WTC11 (cell line): ENCODE results near the gene WSB1. TPM values are rescaled to one million over a fixed set of nuclear protein-coding genes. Genes with fewer than 3 reads are reported as not detected.

ENCODE experiments used
- ATAC-seq: fragments of 200-7000 bp; cut with Tn5 transposase; 2 replicates; pipeline ENCODE4 v1.10.0; 2021; ENCODE audit warnings: mild to moderate bottlenecking, moderate library complexity
- CTCF ChIA-PET: fragments of 300-600 bp; sonication (Branson Sonifier 250); formaldehyde crosslinking; loops from one replicate; lab custom pipeline; 2021; ENCODE audit warnings: antibody characterized with exemption; lab: Charles Lee
- POLR2A ChIA-PET: fragments of 350-600 bp; sonication (Branson Sonifier 250); formaldehyde crosslinking; loops from one replicate; lab custom pipeline; 2021; ENCODE audit warnings: antibody characterized with exemption; lab: Charles Lee
- DNase-seq: peaks from one replicate; pipeline ENCODE4 v3.0.0; 2021; ENCODE audit warnings: low spot score
- H3K27ac Mint-ChIP-seq: 2 replicates; pipeline ENCODE4 v1.8.0; 2021; ENCODE audit warnings: mixed read lengths
- H3K27me3 Mint-ChIP-seq: 2 replicates; pipeline ENCODE4 v1.8.0; 2021; ENCODE audit warnings: low read depth, mild to moderate bottlenecking, moderate library complexity, mixed read lengths
- H3K36me3 Mint-ChIP-seq: 2 replicates; pipeline ENCODE4 v1.8.0; 2021; ENCODE audit warnings: mixed read lengths
- H3K4me1 Mint-ChIP-seq: 2 replicates; pipeline ENCODE4 v1.8.0; 2022; ENCODE audit warnings: mixed read lengths
- H3K4me3 Mint-ChIP-seq: 2 replicates; pipeline ENCODE4 v1.8.0; 2021; ENCODE audit warnings: mild to moderate bottlenecking, moderate library complexity, mixed read lengths
- H3K9me3 Mint-ChIP-seq: 2 replicates; pipeline ENCODE4 v1.8.0; 2021; ENCODE audit warnings: mixed read lengths
- FOXP1 ChIP-seq: sonication (generic); formaldehyde crosslinking; IDR thresholded peaks from 2 replicates; pipeline ENCODE4 v1.8.0; 2022; ENCODE audit warnings: missing genetic modification reagents, mild to moderate bottlenecking, moderate library complexity, borderline replicate concordance
- IRF2 ChIP-seq: sonication (generic); formaldehyde crosslinking; IDR thresholded peaks from 2 replicates; pipeline ENCODE4 v1.8.0; 2022; ENCODE audit warnings: low read depth, missing genetic modification reagents, borderline replicate concordance
- MXD4 ChIP-seq: fragments of 250-450 bp; sonication (Bioruptor Pico); IDR thresholded peaks from 2 replicates; pipeline ENCODE4 v1.8.0; 2021; ENCODE audit warnings: mild to moderate bottlenecking, moderate library complexity, borderline replicate concordance
- NFE2L1 ChIP-seq: sonication (generic); formaldehyde crosslinking; IDR thresholded peaks from 2 replicates; pipeline ENCODE4 v1.8.1; 2023; ENCODE audit warnings: missing genetic modification reagents
- NR2C2 ChIP-seq: sonication (generic); formaldehyde crosslinking; IDR thresholded peaks from 2 replicates; pipeline ENCODE4 v1.8.0; 2022; ENCODE audit warnings: mild to moderate bottlenecking, missing genetic modification reagents
- SMAD3 ChIP-seq: sonication (generic); formaldehyde crosslinking; IDR thresholded peaks from 2 replicates; pipeline ENCODE4 v1.8.0; 2022; ENCODE audit warnings: missing genetic modification reagents, mild to moderate bottlenecking, borderline replicate concordance
- SMAD4 ChIP-seq: sonication (generic); formaldehyde crosslinking; IDR thresholded peaks from 2 replicates; pipeline ENCODE4 v1.8.0; 2022; ENCODE audit warnings: mild to moderate bottlenecking, missing genetic modification reagents
- ZNF317 ChIP-seq: sonication (generic); formaldehyde crosslinking; IDR thresholded peaks from 2 replicates; pipeline ENCODE4 v1.8.1; 2023; ENCODE audit warnings: low read depth, mild to moderate bottlenecking, moderate library complexity, missing genetic modification reagents, borderline replicate concordance
- ZNF423 ChIP-seq: fragments of 250-450 bp; sonication (Bioruptor Pico); IDR thresholded peaks from 2 replicates; pipeline ENCODE4 v2.1.2; 2022; ENCODE audit warnings: mild to moderate bottlenecking, moderate library complexity
- total RNA-seq: library from RNA; stranded (reverse); gene quantifications from 3 replicates; pipeline ENCODE4 v1.2.3, GENCODE V29; 2021
- TF ChIP-seq, protein P1 (sequence below): sonication (generic); formaldehyde crosslinking; IDR thresholded peaks from 2 replicates; pipeline ENCODE4 v1.8.1; 2022; ENCODE audit warnings: low read depth, mild to moderate bottlenecking, moderate library complexity, missing genetic modification reagents, borderline replicate concordance
- TF ChIP-seq, protein P2 (sequence below): sonication (generic); formaldehyde crosslinking; IDR thresholded peaks from 2 replicates; pipeline ENCODE4 v1.8.0; 2022; ENCODE audit warnings: mild to moderate bottlenecking, missing genetic modification reagents
- TF ChIP-seq, protein P3 (sequence below): sonication (generic); formaldehyde crosslinking; IDR thresholded peaks from 2 replicates; pipeline ENCODE4 v1.8.0; 2023; ENCODE audit warnings: mild to moderate bottlenecking, missing genetic modification reagents
- TF ChIP-seq, protein P4 (sequence below): sonication (generic); formaldehyde crosslinking; IDR thresholded peaks from 2 replicates; pipeline ENCODE4 v1.8.1; 2023; ENCODE audit warnings: mild to moderate bottlenecking, moderate library complexity, missing genetic modification reagents
- TF ChIP-seq, protein P5 (sequence below): sonication (generic); formaldehyde crosslinking; IDR thresholded peaks from 2 replicates; pipeline ENCODE4 v1.8.1; 2023; ENCODE audit warnings: mild to moderate bottlenecking, missing genetic modification reagents
- TF ChIP-seq, protein P6 (sequence below): sonication (generic); formaldehyde crosslinking; conservative IDR thresholded peaks from 2 replicates; pipeline ENCODE4 v1.8.1; 2023; ENCODE audit warnings: mild to moderate bottlenecking, low read depth, missing genetic modification reagents, moderate library complexity
- TF ChIP-seq, protein P7 (sequence below): sonication (generic); formaldehyde crosslinking; IDR thresholded peaks from 2 replicates; pipeline ENCODE4 v1.8.1; 2022; ENCODE audit warnings: mild to moderate bottlenecking, moderate library complexity, missing genetic modification reagents

WSB1 gene
- total RNA-seq, 1 experiment from 2014 or later, result 167 TPM

DNA sequence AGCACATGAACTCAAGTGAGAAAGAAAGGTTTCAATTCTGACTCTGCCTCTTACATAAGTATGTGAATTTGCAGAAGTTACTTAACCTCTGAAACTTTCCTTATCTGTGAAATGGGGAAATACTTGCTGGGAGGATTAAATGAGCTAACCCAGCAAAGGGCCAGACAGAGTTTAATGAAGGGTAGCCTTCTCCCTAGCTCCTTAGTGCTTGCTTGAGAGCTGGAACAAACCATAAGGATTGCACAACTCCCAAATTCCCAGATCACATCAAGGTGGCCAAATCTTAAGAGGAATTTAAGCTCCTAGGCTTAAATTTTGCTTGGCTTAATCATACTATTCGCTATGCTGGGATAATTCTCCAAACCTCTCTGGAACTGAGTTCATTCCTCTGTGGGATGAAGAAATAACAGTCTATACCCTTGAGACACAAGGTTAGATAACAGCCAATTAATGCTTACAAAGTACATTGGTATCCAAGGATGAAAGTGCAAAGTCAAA, 11.8 kb upstream of the WSB1 start:
- DNase-seq (no peak), ATAC-seq (no peak)
- Mint-ChIP-seq H3K27ac (no peak overlapping the region), H3K4me1 (peaks cover 12% of the 10 kb centered on the region), H3K36me3 (no peaks in the 10 kb centered on the region), H3K9me3 (no peaks in the 10 kb centered on the region), H3K4me3 (no peak overlapping the region), H3K27me3 (peaks cover 2% of the 10 kb centered on the region; the same call in 1 of the 2 replicates)
- TF ChIP-seq, protein P1, sequence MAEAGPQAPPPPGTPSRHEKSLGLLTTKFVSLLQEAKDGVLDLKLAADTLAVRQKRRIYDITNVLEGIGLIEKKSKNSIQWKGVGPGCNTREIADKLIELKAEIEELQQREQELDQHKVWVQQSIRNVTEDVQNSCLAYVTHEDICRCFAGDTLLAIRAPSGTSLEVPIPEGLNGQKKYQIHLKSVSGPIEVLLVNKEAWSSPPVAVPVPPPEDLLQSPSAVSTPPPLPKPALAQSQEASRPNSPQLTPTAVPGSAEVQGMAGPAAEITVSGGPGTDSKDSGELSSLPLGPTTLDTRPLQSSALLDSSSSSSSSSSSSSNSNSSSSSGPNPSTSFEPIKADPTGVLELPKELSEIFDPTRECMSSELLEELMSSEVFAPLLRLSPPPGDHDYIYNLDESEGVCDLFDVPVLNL (CRISPR knock-in tag), result no peak
- TF ChIP-seq FOXP1 (CRISPR knock-in tag) (no peak), NR2C2 (CRISPR knock-in tag) (no peak), MXD4 (CRISPR knock-in tag) (no peak), IRF2 (CRISPR knock-in tag) (no peak), SMAD4 (CRISPR knock-in tag) (no peak), ZNF423 (no peak), NFE2L1 (CRISPR knock-in tag) (no peak), SMAD3 (CRISPR knock-in tag) (no peak), ZNF317 (CRISPR knock-in tag) (no peak)
- TF ChIP-seq, protein P2, sequence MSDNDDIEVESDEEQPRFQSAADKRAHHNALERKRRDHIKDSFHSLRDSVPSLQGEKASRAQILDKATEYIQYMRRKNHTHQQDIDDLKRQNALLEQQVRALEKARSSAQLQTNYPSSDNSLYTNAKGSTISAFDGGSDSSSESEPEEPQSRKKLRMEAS (CRISPR knock-in tag), result no peak
- TF ChIP-seq, protein P3, sequence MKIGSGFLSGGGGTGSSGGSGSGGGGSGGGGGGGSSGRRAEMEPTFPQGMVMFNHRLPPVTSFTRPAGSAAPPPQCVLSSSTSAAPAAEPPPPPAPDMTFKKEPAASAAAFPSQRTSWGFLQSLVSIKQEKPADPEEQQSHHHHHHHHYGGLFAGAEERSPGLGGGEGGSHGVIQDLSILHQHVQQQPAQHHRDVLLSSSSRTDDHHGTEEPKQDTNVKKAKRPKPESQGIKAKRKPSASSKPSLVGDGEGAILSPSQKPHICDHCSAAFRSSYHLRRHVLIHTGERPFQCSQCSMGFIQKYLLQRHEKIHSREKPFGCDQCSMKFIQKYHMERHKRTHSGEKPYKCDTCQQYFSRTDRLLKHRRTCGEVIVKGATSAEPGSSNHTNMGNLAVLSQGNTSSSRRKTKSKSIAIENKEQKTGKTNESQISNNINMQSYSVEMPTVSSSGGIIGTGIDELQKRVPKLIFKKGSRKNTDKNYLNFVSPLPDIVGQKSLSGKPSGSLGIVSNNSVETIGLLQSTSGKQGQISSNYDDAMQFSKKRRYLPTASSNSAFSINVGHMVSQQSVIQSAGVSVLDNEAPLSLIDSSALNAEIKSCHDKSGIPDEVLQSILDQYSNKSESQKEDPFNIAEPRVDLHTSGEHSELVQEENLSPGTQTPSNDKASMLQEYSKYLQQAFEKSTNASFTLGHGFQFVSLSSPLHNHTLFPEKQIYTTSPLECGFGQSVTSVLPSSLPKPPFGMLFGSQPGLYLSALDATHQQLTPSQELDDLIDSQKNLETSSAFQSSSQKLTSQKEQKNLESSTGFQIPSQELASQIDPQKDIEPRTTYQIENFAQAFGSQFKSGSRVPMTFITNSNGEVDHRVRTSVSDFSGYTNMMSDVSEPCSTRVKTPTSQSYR (CRISPR knock-in tag), result no peak
- TF ChIP-seq, protein P4, sequence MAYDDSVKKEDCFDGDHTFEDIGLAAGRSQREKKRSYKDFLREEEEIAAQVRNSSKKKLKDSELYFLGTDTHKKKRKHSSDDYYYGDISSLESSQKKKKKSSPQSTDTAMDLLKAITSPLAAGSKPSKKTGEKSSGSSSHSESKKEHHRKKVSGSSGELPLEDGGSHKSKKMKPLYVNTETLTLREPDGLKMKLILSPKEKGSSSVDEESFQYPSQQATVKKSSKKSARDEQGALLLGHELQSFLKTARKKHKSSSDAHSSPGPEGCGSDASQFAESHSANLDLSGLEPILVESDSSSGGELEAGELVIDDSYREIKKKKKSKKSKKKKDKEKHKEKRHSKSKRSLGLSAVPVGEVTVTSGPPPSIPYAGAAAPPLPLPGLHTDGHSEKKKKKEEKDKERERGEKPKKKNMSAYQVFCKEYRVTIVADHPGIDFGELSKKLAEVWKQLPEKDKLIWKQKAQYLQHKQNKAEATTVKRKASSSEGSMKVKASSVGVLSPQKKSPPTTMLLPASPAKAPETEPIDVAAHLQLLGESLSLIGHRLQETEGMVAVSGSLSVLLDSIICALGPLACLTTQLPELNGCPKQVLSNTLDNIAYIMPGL (CRISPR knock-in tag), result no peak
- TF ChIP-seq, protein P5, sequence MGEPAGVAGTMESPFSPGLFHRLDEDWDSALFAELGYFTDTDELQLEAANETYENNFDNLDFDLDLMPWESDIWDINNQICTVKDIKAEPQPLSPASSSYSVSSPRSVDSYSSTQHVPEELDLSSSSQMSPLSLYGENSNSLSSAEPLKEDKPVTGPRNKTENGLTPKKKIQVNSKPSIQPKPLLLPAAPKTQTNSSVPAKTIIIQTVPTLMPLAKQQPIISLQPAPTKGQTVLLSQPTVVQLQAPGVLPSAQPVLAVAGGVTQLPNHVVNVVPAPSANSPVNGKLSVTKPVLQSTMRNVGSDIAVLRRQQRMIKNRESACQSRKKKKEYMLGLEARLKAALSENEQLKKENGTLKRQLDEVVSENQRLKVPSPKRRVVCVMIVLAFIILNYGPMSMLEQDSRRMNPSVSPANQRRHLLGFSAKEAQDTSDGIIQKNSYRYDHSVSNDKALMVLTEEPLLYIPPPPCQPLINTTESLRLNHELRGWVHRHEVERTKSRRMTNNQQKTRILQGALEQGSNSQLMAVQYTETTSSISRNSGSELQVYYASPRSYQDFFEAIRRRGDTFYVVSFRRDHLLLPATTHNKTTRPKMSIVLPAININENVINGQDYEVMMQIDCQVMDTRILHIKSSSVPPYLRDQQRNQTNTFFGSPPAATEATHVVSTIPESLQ, result no peak
- TF ChIP-seq, protein P6, sequence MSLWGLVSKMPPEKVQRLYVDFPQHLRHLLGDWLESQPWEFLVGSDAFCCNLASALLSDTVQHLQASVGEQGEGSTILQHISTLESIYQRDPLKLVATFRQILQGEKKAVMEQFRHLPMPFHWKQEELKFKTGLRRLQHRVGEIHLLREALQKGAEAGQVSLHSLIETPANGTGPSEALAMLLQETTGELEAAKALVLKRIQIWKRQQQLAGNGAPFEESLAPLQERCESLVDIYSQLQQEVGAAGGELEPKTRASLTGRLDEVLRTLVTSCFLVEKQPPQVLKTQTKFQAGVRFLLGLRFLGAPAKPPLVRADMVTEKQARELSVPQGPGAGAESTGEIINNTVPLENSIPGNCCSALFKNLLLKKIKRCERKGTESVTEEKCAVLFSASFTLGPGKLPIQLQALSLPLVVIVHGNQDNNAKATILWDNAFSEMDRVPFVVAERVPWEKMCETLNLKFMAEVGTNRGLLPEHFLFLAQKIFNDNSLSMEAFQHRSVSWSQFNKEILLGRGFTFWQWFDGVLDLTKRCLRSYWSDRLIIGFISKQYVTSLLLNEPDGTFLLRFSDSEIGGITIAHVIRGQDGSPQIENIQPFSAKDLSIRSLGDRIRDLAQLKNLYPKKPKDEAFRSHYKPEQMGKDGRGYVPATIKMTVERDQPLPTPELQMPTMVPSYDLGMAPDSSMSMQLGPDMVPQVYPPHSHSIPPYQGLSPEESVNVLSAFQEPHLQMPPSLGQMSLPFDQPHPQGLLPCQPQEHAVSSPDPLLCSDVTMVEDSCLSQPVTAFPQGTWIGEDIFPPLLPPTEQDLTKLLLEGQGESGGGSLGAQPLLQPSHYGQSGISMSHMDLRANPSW (CRISPR knock-in tag), result no peak
- TF ChIP-seq, protein P7, sequence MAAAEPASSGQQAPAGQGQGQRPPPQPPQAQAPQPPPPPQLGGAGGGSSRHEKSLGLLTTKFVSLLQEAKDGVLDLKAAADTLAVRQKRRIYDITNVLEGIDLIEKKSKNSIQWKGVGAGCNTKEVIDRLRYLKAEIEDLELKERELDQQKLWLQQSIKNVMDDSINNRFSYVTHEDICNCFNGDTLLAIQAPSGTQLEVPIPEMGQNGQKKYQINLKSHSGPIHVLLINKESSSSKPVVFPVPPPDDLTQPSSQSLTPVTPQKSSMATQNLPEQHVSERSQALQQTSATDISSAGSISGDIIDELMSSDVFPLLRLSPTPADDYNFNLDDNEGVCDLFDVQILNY, result no peak
- ChIA-PET CTCF (interaction anchor here (1.7 kb wide), 1 partner anchor 45 kb away, joined by 4 read pairs; no protein-coding TSS in a partner anchor), POLR2A (interaction anchor here (1.2 kb wide), 1 partner anchor 51 kb away, joined by 3 read pairs; no protein-coding TSS in a partner anchor)
